ENCODE data around the gene ARHGAP10.

Gene ARHGAP10

GRCh38 chr4:147799986-147800555 lies 68.2 kb downstream of the ARHGAP10 start:
- H3K9ac ChIP-seq: peak overlapping the region; percentile 36; the same call in 1 of the 2 replicates
- peaks cover 95% of the 10 kb centered on the region for H3K79me2 ChIP-seq (ENCODE audit: insufficient read depth, low read depth)
- H3K27ac ChIP-seq: peak overlapping the region; percentile 71
- H2AFZ ChIP-seq (ENCODE audit: low read depth): no peak overlapping the region
- H4K20me1 ChIP-seq (ENCODE audit: insufficient read depth): no peaks in the 10 kb centered on the region; the same call in 1 of the 2 replicates
- peak overlapping the region; percentile 68 for H3K4me2 ChIP-seq
- H3K4me1 ChIP-seq (ENCODE audit: low read depth, poor library complexity, severe bottlenecking): peaks cover 88% of the 10 kb centered on the region
- no peak overlapping the region for H3K4me3 ChIP-seq (IDR thresholded peaks at IDR 0.05; ENCODE audit: insufficient read depth, low read depth, low read length)
- peak; percentile 36 for TF ChIP-seq CTCF (conservative IDR thresholded peaks at IDR 0.05; ENCODE audit: low read depth, low read length)
- H3K36me3 ChIP-seq (ENCODE audit: insufficient read depth): no peaks in the 10 kb centered on the region
- no peaks in the 10 kb centered on the region for H3K27me3 ChIP-seq (ENCODE audit: insufficient read depth, low read depth)

- H3K27ac ChIP-seq: no peak overlapping the region
- H2AFZ ChIP-seq (ENCODE audit: low read depth): no peak overlapping the region
- H3K79me2 ChIP-seq (ENCODE audit: insufficient read depth, low read depth): peaks cover 91% of the 10 kb centered on the region
- H3K27me3 ChIP-seq (ENCODE audit: insufficient read depth, low read depth): no peaks in the 10 kb centered on the region
- H3K4me3 ChIP-seq (IDR thresholded peaks at IDR 0.05; ENCODE audit: insufficient read depth, low read depth, low read length): no peak overlapping the region
- H4K20me1 ChIP-seq (ENCODE audit: insufficient read depth): no peaks in the 10 kb centered on the region; the same call in 1 of the 2 replicates
- TF ChIP-seq CTCF (conservative IDR thresholded peaks at IDR 0.05; ENCODE audit: low read depth, low read length): no peak
- no peak overlapping the region for H3K9ac ChIP-seq
- peak overlapping the region; percentile 68; the same call in 1 of the 2 replicates for H3K4me2 ChIP-seq
- no peaks in the 10 kb centered on the region for H3K36me3 ChIP-seq (ENCODE audit: insufficient read depth)
- peaks cover 91% of the 10 kb centered on the region for H3K4me1 ChIP-seq (ENCODE audit: low read depth, poor library complexity, severe bottlenecking)
Measured at GRCh38 chr4:147801820-147802219, 69.9 kb downstream of the ARHGAP10 start.

GRCh38 chr4:147802346-147802745 lies 70.5 kb downstream of the ARHGAP10 start:
- Histone ChIP-seq H3K27me3 (ENCODE audit: insufficient read depth, low read depth) (no peaks in the 10 kb centered on the region), H3K27ac (no peak overlapping the region), H3K4me2 (no peak overlapping the region), H3K9ac (no peak overlapping the region), H3K4me3 (IDR thresholded peaks at IDR 0.05; ENCODE audit: insufficient read depth, low read depth, low read length) (no peak overlapping the region), H4K20me1 (ENCODE audit: insufficient read depth) (no peaks in the 10 kb centered on the region; the same call in 1 of the 2 replicates), H3K36me3 (ENCODE audit: insufficient read depth) (no peaks in the 10 kb centered on the region), H2AFZ (ENCODE audit: low read depth) (no peak overlapping the region), H3K4me1 (ENCODE audit: low read depth, poor library complexity, severe bottlenecking) (peaks cover 91% of the 10 kb centered on the region), H3K79me2 (ENCODE audit: insufficient read depth, low read depth) (peaks cover 91% of the 10 kb centered on the region)
- no peak for TF ChIP-seq CTCF (conservative IDR thresholded peaks at IDR 0.05; ENCODE audit: low read depth, low read length)

GRCh38 chr4:147805946-147806345 lies 74.1 kb downstream of the ARHGAP10 start:
- TF ChIP-seq CTCF (conservative IDR thresholded peaks at IDR 0.05; ENCODE audit: low read depth, low read length): no peak
- no peaks in the 10 kb centered on the region for H3K36me3 ChIP-seq (ENCODE audit: insufficient read depth)
- no peaks in the 10 kb centered on the region for H3K27me3 ChIP-seq (ENCODE audit: insufficient read depth, low read depth)
- no peak overlapping the region for H3K9ac ChIP-seq
- peaks cover 11% of the 10 kb centered on the region for H4K20me1 ChIP-seq (ENCODE audit: insufficient read depth)
- H2AFZ ChIP-seq (ENCODE audit: low read depth): no peak overlapping the region
- peaks cover 89% of the 10 kb centered on the region for H3K79me2 ChIP-seq (ENCODE audit: insufficient read depth, low read depth)
- no peak overlapping the region for H3K4me3 ChIP-seq (IDR thresholded peaks at IDR 0.05; ENCODE audit: insufficient read depth, low read depth, low read length)
- H3K27ac ChIP-seq: no peak overlapping the region
- no peak overlapping the region for H3K4me2 ChIP-seq
- H3K4me1 ChIP-seq (ENCODE audit: low read depth, poor library complexity, severe bottlenecking): peaks cover 60% of the 10 kb centered on the region

Measured in KMS-11 (cell line).